NT2/D1 (cell line): ENCODE results near the gene NHERF2.

Source experiments
- SUZ12 ChIP-seq: IDR thresholded peaks from 2 replicates; pipeline ENCODE4 v1.6.1; 2011; ENCODE audit not compliant: insufficient read length, insufficient read depth; ENCODE audit errors: extremely low read depth
- YY1 ChIP-seq: IDR thresholded peaks from 2 replicates; pipeline ENCODE4 v1.6.1; 2011; ENCODE audit not compliant: insufficient read length, insufficient read depth
- ZNF274 ChIP-seq: IDR thresholded peaks from 2 replicates; pipeline ENCODE4 v1.6.1; 2011; ENCODE audit warnings: mild to moderate bottlenecking, low read depth, low read length

GRCh38 chr16:2081201-2082084 lies 54.7 kb downstream of the NHERF2 start:
- TF ChIP-seq ZNF274, result no peak
- TF ChIP-seq YY1, result no peak
- no peak for TF ChIP-seq SUZ12
